ENCODE data around the gene HGD.

Gene HGD

DNA sequence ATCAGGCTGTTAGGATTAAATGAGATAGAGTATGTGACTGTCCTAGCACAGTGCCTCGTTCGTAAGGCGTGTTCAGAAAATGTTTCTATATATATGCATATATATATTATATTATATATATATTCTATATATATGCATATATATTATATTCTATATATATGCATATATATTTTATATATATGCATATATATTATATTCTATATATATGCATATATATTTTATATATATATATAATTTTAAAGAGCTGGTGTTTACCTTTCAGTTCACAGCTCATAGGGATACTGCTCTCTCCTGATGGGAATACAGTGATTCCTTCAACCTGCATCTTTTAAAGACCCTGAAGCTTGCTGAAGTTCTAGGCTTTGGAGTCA is 85.2 kb downstream of the HGD start:
- no peaks in the 10 kb centered on the region for H3K9me3 Mint-ChIP-seq
- peak overlapping the region; percentile 89 for H3K4me3 Mint-ChIP-seq
- H3K36me3 Mint-ChIP-seq (ENCODE audit: low read depth), result peaks cover 11% of the 10 kb centered on the region
- TF ChIP-seq, protein P1, sequence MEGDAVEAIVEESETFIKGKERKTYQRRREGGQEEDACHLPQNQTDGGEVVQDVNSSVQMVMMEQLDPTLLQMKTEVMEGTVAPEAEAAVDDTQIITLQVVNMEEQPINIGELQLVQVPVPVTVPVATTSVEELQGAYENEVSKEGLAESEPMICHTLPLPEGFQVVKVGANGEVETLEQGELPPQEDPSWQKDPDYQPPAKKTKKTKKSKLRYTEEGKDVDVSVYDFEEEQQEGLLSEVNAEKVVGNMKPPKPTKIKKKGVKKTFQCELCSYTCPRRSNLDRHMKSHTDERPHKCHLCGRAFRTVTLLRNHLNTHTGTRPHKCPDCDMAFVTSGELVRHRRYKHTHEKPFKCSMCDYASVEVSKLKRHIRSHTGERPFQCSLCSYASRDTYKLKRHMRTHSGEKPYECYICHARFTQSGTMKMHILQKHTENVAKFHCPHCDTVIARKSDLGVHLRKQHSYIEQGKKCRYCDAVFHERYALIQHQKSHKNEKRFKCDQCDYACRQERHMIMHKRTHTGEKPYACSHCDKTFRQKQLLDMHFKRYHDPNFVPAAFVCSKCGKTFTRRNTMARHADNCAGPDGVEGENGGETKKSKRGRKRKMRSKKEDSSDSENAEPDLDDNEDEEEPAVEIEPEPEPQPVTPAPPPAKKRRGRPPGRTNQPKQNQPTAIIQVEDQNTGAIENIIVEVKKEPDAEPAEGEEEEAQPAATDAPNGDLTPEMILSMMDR (IDR thresholded peaks at IDR 0.05), result no peak
- peaks cover 3% of the 10 kb centered on the region for H3K27me3 Mint-ChIP-seq (ENCODE audit: low read depth, poor library complexity)
- no peak for DNase-seq
- H3K4me1 Mint-ChIP-seq, result peaks cover 5% of the 10 kb centered on the region
- peak overlapping the region; percentile 98 for H3K27ac Mint-ChIP-seq

DNA sequence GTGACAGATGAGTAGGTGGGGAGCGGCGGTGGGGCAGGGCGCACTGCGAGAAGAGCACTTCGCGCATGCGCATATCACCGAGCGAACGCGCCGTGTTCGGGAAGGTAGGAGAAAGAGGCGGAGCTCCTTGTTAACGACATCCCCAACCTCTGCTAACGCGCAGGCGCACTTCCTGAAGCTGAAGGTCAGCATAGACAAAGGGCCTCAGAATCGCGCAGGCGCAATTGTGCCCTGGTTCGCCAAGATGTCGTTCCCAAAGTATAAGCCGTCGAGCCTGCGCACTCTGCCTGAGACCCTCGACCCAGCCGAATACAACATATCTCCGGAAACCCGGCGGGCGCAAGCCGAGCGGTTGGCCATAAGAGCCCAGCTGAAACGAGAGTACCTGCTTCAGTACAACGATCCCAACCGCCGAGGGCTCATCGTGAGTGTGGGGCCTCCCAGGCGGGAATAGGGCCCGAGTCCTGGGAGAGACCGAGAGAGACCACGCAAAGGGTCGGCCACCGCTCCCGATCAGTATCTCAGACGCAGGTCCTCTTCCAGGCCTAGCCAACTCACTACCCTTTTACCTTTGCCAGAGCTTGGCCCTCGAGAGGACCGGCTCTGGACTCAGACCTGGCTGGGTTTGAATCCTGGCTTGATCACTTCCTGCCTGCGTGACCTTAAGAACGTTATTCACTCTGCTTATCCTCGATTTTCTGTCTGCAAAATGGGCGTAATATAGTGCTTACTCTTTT is 85.8 kb downstream of the HGD start, which contains the start of gene NDUFB4:
NDUFB4 (plus strand) TSS at position 221 of the 737 bp plus-strand sequence; CDS start at position 245, 24 bp downstream.
- peaks cover 5% of the 10 kb centered on the region for H3K4me1 Mint-ChIP-seq
- peak; percentile 98 for DNase-seq
- peak within 1 kb of the TSS; percentile 89 for H3K4me3 Mint-ChIP-seq
- H3K36me3 Mint-ChIP-seq (ENCODE audit: low read depth), result peaks cover 7% of the 10 kb centered on the region
- peak within 1 kb of the TSS; percentile 98 for H3K27ac Mint-ChIP-seq
- H3K9me3 Mint-ChIP-seq, result no peaks in the 10 kb centered on the region
- TF ChIP-seq, protein P1 (IDR thresholded peaks at IDR 0.05), result no peak
- peaks cover 3% of the 10 kb centered on the region for H3K27me3 Mint-ChIP-seq (ENCODE audit: low read depth, poor library complexity)

DNA sequence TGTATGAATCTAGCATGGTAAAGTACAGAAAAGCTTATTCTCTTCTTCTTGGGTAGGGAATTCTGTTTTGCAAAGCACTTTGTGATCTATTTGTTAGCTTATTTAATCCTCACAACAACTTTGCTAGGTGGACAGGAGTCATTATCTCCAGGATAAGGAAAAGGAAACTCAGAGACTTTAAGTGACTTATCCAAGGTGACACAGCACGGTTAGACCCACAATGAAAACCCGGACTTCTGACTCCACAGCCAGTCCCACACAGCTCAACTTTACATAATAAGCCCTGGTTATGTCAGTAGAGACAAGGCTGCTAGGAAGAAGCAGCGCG is 86.3 kb downstream of the HGD start:
- Mint-ChIP-seq H3K27ac (peak overlapping the region; percentile 98), H3K4me1 (peaks cover 5% of the 10 kb centered on the region), H3K36me3 (ENCODE audit: low read depth) (peaks cover 4% of the 10 kb centered on the region), H3K9me3 (no peaks in the 10 kb centered on the region), H3K4me3 (peak overlapping the region; percentile 89), H3K27me3 (ENCODE audit: low read depth, poor library complexity) (peaks cover 3% of the 10 kb centered on the region)
- DNase-seq, result no peak
- TF ChIP-seq, protein P1 (IDR thresholded peaks at IDR 0.05), result no peak

DNA sequence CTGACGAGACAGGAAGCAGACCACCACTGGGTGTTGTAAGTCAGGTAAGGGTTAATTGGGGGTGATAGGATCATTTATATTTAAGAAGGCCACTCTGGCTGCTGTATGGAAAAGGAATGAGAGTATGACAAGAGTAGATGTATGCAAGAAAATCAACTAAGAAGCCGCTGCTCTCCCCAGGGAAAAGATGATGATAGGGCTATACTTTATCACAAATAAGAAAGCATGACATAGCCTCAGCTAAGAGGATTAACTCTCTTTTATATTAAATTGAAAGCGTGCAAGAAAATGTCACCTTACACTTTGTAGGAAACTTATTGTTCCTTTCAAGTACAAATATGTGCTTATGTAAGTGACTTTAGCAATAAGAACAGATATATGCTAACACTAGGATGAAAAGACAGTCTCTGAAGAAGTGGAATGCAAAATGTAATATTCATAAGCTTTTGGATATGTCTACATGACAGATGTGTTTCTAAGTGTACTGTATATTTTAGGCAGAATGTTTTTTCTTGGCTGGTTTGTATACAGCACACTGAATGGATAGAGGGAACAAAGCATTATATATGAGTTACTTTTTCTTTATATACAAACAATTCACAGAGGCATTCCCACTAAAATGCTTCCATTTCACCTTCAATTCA is 94.6 kb downstream of the HGD start:
- Mint-ChIP-seq H3K27ac (no peak overlapping the region), H3K4me3 (no peak overlapping the region), H3K36me3 (ENCODE audit: low read depth) (no peaks in the 10 kb centered on the region), H3K4me1 (no peaks in the 10 kb centered on the region), H3K9me3 (no peaks in the 10 kb centered on the region), H3K27me3 (ENCODE audit: low read depth, poor library complexity) (peaks cover 3% of the 10 kb centered on the region)
- TF ChIP-seq, protein P1 (IDR thresholded peaks at IDR 0.05), result no peak
- DNase-seq, result no peak

All from nephron progenitor cell (in vitro differentiated cells).